Measurements from ENCODE around the gene EDIL3.

Gene EDIL3, protein sequence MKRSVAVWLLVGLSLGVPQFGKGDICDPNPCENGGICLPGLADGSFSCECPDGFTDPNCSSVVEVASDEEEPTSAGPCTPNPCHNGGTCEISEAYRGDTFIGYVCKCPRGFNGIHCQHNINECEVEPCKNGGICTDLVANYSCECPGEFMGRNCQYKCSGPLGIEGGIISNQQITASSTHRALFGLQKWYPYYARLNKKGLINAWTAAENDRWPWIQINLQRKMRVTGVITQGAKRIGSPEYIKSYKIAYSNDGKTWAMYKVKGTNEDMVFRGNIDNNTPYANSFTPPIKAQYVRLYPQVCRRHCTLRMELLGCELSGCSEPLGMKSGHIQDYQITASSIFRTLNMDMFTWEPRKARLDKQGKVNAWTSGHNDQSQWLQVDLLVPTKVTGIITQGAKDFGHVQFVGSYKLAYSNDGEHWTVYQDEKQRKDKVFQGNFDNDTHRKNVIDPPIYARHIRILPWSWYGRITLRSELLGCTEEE

DNA sequence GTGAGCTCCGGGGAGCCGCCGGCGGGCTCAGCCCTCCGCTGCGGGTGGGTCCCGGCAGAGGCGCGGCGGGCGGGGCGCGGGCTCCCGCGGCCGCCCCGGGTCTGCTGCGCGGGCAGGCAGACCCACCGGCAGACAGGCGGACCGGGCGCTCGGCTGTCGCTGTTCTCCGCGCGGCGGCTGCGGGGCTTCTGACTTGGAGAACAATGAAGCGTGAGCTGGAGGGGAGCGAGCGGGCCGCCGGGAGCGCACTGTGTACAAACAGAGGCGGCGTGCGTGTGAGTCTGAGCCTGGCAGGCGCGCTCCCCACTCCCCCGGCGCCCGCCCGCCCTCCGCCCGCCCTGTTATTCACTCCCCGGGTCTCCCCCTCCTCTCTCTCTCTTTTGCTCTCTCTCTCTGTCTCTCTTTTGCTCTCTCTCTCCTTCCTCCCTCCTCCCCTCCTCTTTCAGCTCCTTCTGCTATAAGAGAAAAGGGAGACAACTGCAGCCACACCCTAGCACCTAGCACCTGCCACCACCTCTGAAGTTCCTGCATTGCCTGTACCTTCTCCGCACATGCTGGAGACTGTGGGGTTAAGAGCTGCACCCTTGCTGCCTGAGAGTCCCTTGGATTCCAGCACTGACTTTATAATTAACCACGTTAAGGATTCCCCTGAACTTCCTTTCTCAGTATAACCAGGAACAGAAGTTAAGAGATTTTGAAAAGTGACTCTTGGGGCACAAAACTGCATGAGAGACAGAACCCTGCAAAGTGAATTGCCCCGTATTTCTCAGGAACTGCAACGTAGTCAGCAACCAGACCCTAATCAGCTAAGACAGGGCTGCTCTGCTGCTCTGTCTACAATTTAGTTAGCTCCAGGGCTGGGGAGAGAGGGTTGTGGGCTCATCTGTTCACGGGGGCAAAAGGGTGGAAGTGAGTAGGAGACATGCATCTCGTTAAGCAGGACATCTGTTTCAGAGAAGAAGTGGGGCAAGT, at the start of gene EDIL3:
EDIL3 (minus strand) TSS at position 277 of the 972 bp plus-strand sequence. CDS start 506 bp downstream, outside the sequence.
- no peak for DNase-seq

DNA sequence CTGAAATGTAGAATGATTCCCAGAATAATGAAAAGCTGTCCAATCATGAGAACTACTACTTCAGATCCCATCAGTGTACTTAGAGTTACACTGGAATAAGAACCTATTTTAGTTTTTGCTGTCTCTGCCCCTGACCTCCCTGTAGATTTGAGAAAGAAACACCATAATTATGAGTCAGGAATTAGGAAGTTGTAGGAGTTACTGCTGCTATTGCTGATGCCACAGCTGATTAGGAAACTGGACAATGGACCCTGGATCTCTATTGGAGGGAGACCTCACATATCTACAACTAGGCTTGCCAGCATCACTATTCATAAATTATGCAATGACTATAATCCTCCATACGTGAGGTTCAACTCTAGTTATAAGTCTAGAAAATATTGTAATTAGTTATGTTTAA, 48.8 kb upstream of the EDIL3 start:
- DNase-seq = no peak

DNA sequence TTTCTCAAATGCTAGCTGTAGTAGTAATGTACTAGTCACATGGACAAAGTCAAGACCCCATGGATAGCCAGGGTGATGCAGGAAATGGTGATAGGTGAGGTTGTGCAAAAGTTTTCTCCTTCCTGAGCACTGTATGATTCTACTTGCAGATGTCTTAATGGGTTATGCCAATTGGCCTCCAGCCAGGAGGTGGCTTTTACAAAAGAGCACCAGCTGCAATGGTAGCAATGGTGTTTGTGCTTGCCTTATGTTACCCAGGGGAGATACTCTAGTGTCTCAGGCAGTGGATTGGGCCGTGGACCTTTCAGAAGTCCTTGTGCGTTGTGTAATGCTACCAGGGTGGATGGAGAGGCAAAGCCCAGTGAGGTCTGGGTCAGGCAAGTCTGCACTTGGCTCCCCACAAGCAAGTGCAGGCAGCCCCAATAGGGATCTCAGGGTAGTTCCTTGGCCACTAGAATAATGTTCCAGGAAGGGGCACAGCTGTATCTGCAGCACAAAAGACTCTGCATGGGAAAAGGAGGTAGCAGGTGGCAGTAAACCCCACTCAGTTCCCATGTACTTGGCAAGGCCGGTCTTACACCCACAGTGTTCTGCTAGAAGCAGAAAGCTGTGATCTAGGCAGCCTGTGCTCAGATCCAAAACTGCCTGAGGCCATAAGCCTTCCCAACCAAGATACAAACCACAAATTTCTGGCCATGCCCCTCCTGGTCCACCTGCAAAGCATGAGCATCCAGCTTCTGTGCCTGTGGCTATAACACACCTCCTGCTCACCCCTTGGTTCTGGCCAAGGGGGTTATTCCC, 46.4 kb upstream of the EDIL3 start:
- no peak for DNase-seq

DNA sequence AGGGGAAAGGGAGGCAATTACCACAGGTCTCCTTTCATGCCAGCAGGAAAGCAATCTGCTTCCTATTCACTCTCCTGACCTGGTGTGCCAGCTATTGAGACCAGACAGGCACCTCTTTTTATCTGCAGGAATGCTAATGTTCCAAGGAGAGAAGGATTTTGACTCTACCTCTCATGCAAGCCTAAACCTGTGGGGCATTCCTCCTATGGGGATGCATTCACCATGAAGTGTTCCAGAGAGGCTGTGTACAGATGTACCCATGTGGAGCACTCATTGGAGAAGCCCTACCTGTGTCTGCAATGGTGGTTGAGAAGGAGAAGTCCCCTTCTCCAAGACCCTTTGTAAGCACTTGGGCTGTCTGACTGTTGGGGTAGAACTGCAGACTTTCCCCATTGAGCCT, 45.4 kb upstream of the EDIL3 start:
- no peak for DNase-seq

DNA sequence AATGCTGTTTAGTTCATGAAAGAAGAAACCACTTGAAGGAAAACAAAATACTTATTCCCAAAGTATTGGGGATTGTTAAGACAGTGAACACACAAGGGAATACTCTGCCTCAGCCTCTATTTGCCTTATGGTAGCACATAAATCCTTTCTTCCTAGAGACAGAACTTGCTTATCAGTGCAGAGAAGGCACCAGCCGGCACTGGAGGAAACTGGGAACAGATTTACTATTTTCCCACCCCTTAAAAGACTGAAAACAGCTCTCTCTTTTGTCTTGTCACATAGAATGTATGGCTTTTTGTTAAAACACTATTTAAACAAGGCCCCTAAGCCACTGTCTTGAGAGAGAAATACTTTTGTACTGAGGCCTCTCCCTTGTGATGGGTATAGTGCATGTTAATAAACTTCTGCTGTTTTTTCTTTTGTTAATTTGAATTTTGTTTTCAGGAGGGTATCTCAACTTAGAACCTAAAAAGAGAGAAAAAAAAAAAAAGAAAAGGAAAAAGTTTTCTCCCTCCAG, 40.7 kb upstream of the EDIL3 start:
- DNase-seq = no peak

DNA sequence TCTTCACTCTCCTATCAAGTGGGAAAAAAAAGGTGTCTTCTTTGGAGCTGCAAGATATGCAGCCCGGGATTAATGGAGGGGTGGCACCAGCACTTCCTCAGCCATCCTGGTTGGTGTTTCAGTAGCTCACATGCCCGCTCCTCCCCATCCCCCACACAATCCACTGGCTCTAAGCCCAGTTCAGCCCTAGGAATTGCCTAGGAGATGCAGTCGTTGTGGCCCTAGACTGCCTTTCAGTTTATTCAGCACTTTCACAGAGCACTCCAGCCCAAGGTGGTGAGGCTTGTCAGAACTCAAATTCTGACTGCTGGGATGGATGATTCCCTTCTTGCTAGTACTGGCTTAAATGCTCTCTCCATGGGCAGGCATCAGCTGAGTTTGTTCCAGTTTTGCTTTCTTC, 35.1 kb upstream of the EDIL3 start:
- DNase-seq = no peak

DNA sequence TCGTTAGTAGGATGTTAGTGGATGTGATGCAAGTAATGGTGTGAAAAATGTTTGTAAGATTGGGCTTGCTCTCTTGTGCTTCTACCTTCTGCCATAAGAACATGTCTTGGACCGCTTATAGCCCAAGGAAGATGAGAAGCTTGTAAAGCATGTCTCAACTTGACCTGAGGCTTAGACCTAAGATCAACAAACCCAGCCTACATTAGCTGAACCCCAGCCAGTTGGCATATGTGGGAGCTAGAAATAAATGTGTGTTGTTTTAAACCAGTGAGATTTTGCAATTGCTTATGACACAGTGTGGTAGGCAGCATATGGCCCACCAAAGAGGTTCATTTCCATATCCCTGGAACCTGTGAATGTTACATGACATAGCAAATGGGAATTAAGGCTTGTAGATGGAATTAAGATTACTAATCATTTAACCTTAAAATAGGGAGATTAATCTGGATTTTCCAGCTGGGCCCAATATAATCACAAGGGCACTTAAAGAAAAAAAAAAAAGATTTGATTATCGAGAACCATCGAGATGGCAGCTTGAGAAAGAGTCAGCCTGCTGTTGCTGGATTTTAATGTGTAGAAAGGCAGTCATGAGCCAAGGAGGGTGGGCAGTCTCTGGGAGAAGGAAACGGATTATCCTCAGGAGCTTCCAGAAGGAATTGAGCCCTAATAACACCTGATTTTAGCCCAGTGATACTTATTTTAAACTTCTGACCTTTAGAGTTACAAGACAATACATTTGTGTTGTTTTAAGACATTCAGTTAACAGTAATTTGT, 27.3 kb upstream of the EDIL3 start:
- no peak for DNase-seq

DNA sequence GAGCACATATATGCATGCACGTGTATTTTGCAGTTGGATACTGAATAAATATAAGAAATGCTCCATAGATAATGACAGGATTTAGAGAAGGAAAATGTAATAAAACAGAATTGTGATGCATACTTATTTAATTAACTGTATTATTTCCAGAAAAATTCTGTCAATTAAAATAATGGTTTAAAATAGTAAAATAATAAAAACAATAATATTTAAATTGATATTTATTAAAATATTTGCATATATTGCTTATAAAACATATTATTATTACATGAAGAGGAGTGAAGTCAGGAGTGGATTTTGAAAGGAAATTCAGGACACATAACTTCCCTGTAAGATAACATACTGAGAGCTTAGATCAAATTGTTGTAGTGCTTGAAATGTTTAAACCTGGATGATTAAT, 21.4 kb upstream of the EDIL3 start:
- no peak for DNase-seq

DNA sequence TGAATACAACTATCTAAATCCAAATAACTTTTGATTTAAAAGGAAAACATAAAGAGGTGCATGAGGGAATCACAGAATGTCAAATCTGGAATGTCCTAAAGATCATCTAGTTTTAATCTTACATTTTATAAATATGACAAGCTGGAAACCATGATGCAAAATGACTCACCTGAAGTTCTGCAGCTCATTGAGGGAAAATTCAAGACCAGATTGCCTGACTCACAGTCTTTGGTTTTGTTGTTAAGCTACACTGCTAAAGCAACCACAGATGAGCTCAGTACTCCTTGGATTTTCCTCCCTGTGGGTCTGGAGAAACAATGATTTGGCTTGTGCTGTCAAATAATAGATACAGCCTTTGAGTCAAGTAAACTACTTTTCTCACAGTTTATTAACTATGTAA, 19.1 kb upstream of the EDIL3 start:
- no peak for DNase-seq

DNA sequence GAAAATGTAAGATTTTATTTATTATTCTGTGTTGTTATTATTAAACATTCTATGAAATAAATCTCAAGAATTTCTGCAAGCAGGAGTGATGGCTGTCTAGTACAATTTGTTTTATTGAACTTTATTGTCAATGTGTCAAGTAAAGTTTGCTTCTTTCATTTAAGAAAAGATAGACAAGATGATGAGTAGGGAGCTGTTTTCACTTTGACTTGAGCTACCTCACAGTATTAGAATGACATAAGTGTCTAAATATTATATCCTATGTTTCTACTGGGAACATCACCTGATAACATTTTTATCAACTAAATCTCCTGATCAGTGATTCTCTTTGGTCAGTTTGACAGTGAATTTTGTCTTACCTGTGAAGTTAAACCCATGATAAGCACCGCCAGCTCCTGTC, 12.7 kb upstream of the EDIL3 start:
- DNase-seq = no peak

DNA sequence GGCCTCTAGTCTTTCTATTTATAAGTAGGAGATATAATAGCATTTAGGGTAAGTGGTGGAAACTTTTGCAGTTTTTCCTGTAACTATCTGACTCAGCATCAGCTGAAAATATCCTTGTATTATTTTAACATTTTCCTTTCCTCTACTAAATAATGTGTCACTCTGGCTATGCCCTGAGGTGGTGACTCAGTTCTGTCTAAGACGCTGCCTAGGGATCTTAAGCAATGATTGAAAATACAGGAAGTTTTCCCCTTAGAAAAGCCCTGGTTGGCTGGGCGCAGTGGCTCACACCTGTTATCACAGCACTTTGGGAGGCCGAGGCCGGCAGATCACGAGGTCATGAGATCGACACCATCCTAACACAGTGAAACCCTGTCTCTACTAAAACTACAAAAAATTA, 9.3 kb upstream of the EDIL3 start:
- no peak for DNase-seq

DNA sequence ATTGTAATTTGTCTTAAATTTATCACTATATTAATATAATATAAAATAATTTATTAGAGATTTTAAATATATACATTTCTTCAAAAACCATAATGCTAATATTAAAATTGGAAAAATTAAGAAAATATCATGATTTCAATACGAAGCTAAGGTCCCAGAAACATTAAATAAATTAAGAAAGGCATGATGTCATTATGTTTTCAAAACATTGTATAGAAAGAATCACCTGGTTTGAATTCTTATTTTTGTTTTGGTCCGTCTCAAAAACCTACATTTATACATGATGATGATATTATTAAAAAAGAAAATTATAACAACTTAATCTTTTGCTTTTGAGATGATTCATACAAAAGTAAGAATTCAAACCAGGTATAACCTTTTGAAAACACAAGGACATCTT, 8.2 kb upstream of the EDIL3 start:
- no peak for DNase-seq

DNA sequence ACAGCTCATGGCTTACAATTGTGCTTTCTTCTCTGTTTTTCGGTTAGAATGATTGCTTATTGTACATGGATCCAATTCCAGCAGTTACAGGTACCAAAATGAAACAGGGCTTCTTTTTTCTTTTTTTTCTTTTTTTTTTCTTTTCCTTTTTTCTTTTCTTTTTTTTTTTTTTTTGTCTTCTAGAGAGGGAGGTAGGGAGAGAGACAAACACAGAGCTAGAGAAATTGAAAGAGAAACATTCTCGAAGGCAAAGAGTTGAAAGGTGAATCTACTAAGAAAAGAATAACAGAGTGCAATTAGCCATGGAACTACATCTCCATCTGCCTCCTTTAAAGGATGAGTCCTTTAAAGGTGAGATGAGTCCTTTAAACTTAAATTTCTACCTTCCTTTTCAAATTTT, 1.0 kb upstream of the EDIL3 start:
- no peak for DNase-seq

DNA sequence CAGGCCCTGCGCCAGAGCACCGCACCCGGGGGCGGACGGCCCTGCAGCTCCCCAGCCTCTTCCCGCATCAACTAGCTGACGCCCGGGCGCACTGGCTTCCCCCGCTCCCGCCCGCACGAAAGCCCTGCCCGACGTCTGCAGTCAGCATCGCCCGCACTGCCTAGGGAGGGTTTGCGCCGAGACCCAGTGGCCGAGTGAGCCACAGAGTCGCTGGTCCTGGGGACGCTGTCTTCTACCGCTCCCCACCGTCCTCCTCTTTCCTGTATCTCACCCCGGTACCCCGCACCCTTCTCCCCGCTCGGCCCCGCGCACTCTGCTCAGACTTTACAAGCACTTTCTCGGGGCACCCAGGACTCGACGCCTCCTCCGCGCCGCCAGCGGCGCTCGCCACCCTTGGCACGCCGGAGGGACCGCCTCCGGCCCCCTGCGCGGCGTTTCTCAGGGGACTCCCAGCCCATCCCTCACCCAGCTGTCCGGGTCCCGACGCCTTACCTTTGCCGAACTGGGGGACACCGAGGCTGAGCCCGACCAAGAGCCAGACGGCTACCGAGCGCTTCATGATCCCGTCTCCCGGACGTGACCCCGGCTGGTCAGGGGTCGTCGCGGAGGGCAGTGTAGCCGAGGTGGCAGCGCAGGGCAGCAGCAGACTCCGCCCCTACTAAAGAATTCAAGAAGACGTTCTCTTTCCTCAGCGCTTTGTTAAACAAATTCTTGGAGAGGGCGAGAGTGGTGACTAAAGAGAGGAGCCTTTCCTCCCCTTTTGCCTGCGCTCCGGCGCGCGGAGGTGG, 670 bp downstream of the EDIL3 start:
- DNase-seq = no peak

DNA sequence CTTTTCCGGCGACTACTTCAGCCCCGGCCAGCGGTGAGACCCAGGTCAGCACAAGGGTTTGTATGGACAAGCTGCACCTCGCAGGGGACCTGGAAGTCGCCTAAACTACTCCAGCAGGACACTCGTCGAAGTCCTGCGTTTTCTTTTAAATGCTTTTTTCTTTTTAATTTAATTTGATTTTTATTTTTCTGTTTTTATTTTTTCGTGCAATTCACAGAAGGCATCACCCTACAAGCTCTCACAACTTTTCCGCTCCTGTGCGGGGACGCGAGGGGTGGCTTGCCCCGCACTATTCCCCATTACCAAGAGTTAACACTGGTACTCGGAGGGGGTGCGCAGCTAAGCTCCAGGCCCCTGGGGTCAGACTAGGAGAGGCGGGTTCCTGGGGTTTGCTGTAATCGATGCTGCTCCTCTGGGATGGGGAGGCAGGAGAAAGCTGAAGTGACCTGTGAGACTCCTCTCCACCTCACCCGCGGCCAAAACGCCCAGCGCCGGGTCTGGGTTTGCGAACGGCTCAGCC, 1.3 kb downstream of the EDIL3 start:
- DNase-seq = no peak

DNA sequence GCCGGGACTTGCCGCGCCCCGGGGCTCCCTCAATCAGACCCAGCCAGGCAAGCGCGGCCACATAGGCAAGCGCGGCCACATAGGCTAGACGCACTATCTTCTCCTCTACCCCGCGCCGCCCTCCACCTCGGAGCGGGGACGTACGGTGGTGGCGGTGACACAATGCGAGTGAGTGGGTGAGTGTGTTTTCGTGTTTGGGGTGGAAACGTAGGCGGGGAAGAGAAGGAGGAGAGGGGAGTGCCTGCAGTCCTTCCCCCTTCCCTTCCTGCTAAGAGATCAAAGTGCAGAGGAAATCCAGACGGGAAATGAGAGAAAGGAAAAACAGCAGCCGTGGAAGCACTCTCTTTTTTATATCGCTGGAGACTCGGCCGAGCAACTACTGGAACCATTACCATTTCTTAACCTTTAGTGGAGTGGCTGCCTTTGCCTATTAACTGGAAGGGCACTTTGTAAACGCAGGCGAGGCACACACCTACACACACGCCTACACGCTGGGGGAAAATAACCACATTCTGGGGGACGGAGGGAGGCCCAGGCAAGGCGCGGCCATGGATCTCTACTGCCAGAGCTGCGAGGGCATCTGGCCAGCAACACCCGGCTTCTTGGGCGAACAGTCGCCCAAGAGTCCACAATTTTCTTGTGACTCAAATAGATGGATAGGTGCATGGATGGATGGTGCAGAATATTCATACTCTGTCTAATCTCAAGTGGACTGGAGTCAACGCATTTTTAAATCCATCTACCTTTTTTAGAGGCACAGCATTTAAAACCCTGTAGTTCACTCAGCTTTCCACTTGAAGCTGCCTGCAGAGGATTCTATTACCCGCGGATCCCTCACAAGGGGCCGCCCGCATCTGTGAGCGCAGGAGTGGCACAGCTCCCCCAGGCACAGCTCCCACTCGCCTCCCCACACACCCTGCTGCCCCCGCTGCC, 2.1 kb downstream of the EDIL3 start:
- DNase-seq = no peak

DNA sequence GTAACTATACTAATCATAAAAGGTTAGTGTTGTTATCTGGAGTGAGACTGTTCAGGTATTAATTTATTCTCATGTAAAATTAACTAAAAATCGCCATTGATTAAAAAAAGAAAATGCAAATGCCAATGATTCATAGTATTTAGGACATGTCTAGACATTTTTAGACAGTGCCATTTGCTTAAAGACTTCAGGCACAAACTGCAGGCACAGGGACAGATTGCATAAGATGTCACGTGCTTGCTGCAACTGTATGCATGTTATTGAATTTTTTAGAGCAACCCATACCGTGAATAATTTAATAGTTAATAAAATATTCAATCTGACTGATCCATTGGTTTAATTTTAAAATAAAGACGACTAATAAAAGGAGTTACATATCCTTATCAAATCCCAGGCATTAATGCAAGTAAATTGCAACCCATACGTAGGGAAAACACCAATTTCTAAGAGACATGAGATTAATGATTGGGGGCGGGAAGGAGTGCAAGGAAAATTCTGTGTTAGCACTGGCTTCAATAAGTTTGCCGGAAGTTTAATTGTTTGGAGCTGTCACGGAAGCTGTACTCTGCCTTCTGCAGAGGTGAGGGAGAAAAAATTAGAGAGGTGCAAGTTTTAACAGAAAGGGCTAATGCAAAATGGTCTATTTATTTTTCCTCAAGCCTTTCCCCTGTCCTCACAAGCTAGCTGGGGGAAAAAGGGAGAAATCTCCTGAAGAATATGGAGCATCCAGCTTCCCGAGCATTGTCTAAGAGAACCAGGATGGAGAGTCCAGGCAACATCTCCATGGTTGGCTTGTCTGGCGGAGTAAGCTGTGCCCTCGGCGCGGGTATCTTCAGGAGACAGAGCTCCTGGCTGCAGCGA, 2.9 kb downstream of the EDIL3 start:
- no peak for DNase-seq

DNA sequence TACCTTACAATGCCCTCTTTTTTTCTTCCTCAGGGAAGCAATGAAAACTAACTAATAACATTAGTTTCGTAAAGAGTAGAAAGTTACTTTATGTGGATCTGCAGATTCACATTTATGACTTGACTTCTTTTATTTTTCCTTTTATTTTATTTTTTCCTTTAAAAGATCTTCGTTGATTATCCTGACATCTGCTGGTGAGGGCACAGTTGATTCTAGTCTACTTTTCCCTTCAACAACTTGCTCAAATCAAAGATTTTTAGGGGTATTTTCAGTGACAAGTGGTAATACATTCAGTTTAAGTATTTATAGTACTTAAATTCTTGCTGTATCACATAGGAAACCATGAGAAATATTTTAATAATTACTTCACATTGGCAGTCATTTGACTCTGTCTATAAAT, 4.9 kb downstream of the EDIL3 start:
- DNase-seq = no peak

DNA sequence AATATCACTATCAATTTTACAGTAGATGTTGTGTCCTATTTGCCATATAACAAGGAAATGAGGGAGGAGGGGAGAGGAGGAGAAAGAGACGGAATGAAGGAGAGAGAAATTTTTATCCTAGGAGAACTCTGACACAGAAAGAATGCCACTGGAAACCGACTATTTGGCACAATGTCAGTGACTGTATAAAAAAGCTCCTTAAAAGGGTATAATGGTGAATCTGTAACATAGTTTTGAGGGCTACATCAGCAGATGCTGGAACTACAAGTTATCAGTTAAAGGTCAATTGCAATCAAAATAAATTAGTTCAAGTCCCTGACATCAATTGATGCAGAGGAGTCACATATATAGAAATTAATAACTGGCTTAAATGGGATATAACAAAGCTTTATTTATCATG, 5.7 kb downstream of the EDIL3 start:
- no peak for DNase-seq
